OCI-LY1 (cell line): ENCODE measurements around the gene DNAJB12.

Source experiments
- H2AFZ ChIP-seq: fragments of 200-600 bp; sonication (generic), shearing (Covaris generic); 2 replicates; pipeline ENCODE4 v1.6.0; 2014; ENCODE audit warnings: antibody characterized with exemption, mild to moderate bottlenecking, low read length
- H3F3A ChIP-seq: fragments of 200-600 bp; sonication (generic), shearing (Covaris generic); 2 replicates; pipeline ENCODE4 v1.6.0; 2014; ENCODE audit warnings: mild to moderate bottlenecking, antibody characterized with exemption, low read length, moderate library complexity; ENCODE audit not compliant: insufficient read depth
- H3K27ac ChIP-seq: fragments of 200-600 bp; sonication (generic); 2 replicates; pipeline ENCODE4 v1.5.1; 2014; ENCODE audit warnings: low read length, mixed run types, mild to moderate bottlenecking, low read depth; ENCODE audit not compliant: poor library complexity, severe bottlenecking
- H3K27me3 ChIP-seq: fragments of 200-600 bp; sonication (generic); 2 replicates; pipeline ENCODE4 v1.6.0; 2014; ENCODE audit warnings: antibody characterized with exemption, mild to moderate bottlenecking, low read length, moderate library complexity; ENCODE audit not compliant: insufficient read depth
- H3K36me3 ChIP-seq: fragments of 200-600 bp; sonication (generic); 2 replicates; pipeline ENCODE4 v1.6.1; 2014; ENCODE audit warnings: mild to moderate bottlenecking, antibody characterized with exemption, low read length, moderate library complexity, mixed read lengths; ENCODE audit not compliant: insufficient read depth
- H3K4me1 ChIP-seq: fragments of 200-600 bp; sonication (generic); 2 replicates; pipeline ENCODE4 v1.5.1; 2014; ENCODE audit warnings: mild to moderate bottlenecking, low read length, moderate library complexity; ENCODE audit not compliant: insufficient read depth, severe bottlenecking
- H3K4me2 ChIP-seq: fragments of 200-600 bp; sonication (generic), shearing (Covaris generic); 2 replicates; pipeline ENCODE4 v1.6.1; 2014; ENCODE audit warnings: low read length
- H3K4me3 ChIP-seq: fragments of 200-600 bp; sonication (generic); 2 replicates; pipeline ENCODE4 v1.5.1; 2014; ENCODE audit warnings: low read length, low read depth, mild to moderate bottlenecking, mixed read lengths; ENCODE audit not compliant: poor library complexity, severe bottlenecking
- H3K79me2 ChIP-seq: fragments of 200-600 bp; shearing (Covaris generic); 2 replicates; pipeline ENCODE4 v1.6.1; 2016; ENCODE audit warnings: mixed run types, low read length, mixed read lengths; ENCODE audit not compliant: insufficient read depth
- H3K9ac ChIP-seq: fragments of 200-600 bp; sonication (generic), shearing (Covaris generic); 2 replicates; pipeline ENCODE4 v1.6.1; 2014; ENCODE audit warnings: mild to moderate bottlenecking, low read length, mixed read lengths
- H3K9me2 ChIP-seq: fragments of 200-600 bp; sonication (generic), shearing (Covaris generic); 2 replicates; pipeline ENCODE4 v1.6.1; 2014; ENCODE audit warnings: low read depth, mild to moderate bottlenecking, low read length, mixed read lengths
- H3K9me3 ChIP-seq: fragments of 200-600 bp; shearing (Covaris generic); 2 replicates; pipeline ENCODE4 v1.6.1; 2014; ENCODE audit warnings: low read length, mixed read lengths
- H4K20me1 ChIP-seq: fragments of 200-600 bp; sonication (generic), shearing (Covaris generic); 2 replicates; pipeline ENCODE4 v1.6.0; 2016; ENCODE audit warnings: mild to moderate bottlenecking, low read length; ENCODE audit not compliant: insufficient read depth
- CTCF ChIP-seq: fragments of 200-600 bp; sonication (generic), shearing (Covaris generic); IDR thresholded peaks from 2 replicates; pipeline ENCODE4 v1.5.1; 2017; ENCODE audit warnings: mild to moderate bottlenecking, antibody characterized with exemption, low read length, moderate library complexity, mixed read lengths
- EZH2 ChIP-seq: fragments of 200-600 bp; sonication (generic), shearing (Covaris generic); IDR thresholded peaks from 2 replicates; pipeline ENCODE4 v1.8.0; 2017; ENCODE audit warnings: borderline replicate concordance, mixed run types, mild to moderate bottlenecking, antibody characterized with exemption, low read length, moderate library complexity, mixed read lengths

DNAJB12 gene

GRCh38 chr10:72315054-72315453 is 39.7 kb downstream of the DNAJB12 start:
- Histone ChIP-seq H3K4me1 (peaks cover 54% of the 10 kb centered on the region), H3K9ac (no peak overlapping the region), H3K4me2 (no peak overlapping the region), H2AFZ (no peak overlapping the region), H3F3A (0 out of 2 replicates have a peak, but pooled peaks cover 2% of the 10 kb centered on the region), H3K4me3 (no peak overlapping the region), H3K9me3 (no peaks in the 10 kb centered on the region), H3K79me2 (no peaks in the 10 kb centered on the region), H4K20me1 (no peaks in the 10 kb centered on the region), H3K9me2 (no peaks in the 10 kb centered on the region), H3K27ac (peak overlapping the region; percentile 90), H3K36me3 (no peaks in the 10 kb centered on the region), H3K27me3 (no peaks in the 10 kb centered on the region)
- TF ChIP-seq CTCF: no peak

GRCh38 chr10:72314263-72314662 is 40.5 kb downstream of the DNAJB12 start:
- H3K4me2 ChIP-seq: no peak overlapping the region
- H3K4me3 ChIP-seq: no peak overlapping the region
- no peaks in the 10 kb centered on the region for H3K9me3 ChIP-seq
- H3F3A ChIP-seq: no peaks in the 10 kb centered on the region
- no peaks in the 10 kb centered on the region for H3K36me3 ChIP-seq
- H3K27me3 ChIP-seq: no peaks in the 10 kb centered on the region
- H3K4me1 ChIP-seq: peaks cover 55% of the 10 kb centered on the region
- no peak overlapping the region for H3K9ac ChIP-seq
- no peak overlapping the region for H2AFZ ChIP-seq
- H3K79me2 ChIP-seq: no peaks in the 10 kb centered on the region
- no peak for TF ChIP-seq CTCF
- TF ChIP-seq EZH2: no peak
- H4K20me1 ChIP-seq: no peaks in the 10 kb centered on the region
- no peak overlapping the region for H3K27ac ChIP-seq
- no peaks in the 10 kb centered on the region for H3K9me2 ChIP-seq

- TF ChIP-seq EZH2: no peak
- TF ChIP-seq CTCF: no peak
- Histone ChIP-seq H3K4me1 (peaks cover 53% of the 10 kb centered on the region), H3K9me3 (no peaks in the 10 kb centered on the region), H3K9me2 (no peaks in the 10 kb centered on the region), H3K27ac (no peak overlapping the region), H3K9ac (no peak overlapping the region), H3K4me3 (no peak overlapping the region), H3K27me3 (no peaks in the 10 kb centered on the region), H3K79me2 (no peaks in the 10 kb centered on the region), H4K20me1 (no peaks in the 10 kb centered on the region), H3K4me2 (no peak overlapping the region), H3F3A (no peaks in the 10 kb centered on the region), H3K36me3 (no peaks in the 10 kb centered on the region), H2AFZ (no peak overlapping the region)
These were observed 41.8 kb downstream of the DNAJB12 start for GRCh38 chr10:72312865-72313391.
